Measurements from ENCODE around the gene LZTS3.

- no peak for TF ChIP-seq YY1 (tag by site-specific recombination; IDR thresholded peaks at IDR 0.05)
- no peak for TF ChIP-seq ZNF660 (tag by site-specific recombination; IDR thresholded peaks at IDR 0.05)
- TF ChIP-seq REPIN1 (tag by site-specific recombination; IDR thresholded peaks at IDR 0.05; ENCODE audit: low read depth), result no peak
- no peak for TF ChIP-seq ZNF280D (tag by site-specific recombination; IDR thresholded peaks at IDR 0.05)
- no peak for TF ChIP-seq CTCF (tag by site-specific recombination; IDR thresholded peaks at IDR 0.05)
- TF ChIP-seq ZSCAN30 (tag by site-specific recombination; IDR thresholded peaks at IDR 0.05), result no peak
- TF ChIP-seq HIC1 (tag by site-specific recombination; IDR thresholded peaks at IDR 0.05), result no peak
- TF ChIP-seq ZSCAN18 (tag by site-specific recombination; IDR thresholded peaks at IDR 0.05), result no peak
- no peak for TF ChIP-seq ZNF514 (tag by site-specific recombination; IDR thresholded peaks at IDR 0.05)
- no peak for TF ChIP-seq PATZ1 (tag by site-specific recombination; IDR thresholded peaks at IDR 0.05)
- TF ChIP-seq ZNF561 (tag by site-specific recombination; IDR thresholded peaks at IDR 0.05; ENCODE audit: borderline replicate concordance), result no peak
- TF ChIP-seq ZNF280C (tag by site-specific recombination; IDR thresholded peaks at IDR 0.05), result no peak
- no peak for TF ChIP-seq ZNF549 (tag by site-specific recombination; IDR thresholded peaks at IDR 0.05)
These were observed 35.5 kb upstream of the LZTS3 start for GRCh38 chr20:3208786-3209256.
